ENCODE data around the gene ARPC5L. TPM values are rescaled to one million over a fixed set of nuclear protein-coding genes. Genes with fewer than 3 reads are reported as not detected.

ARPC5L gene
- total RNA-seq, 2 donors from 2014 or later: 14.5 to 21.8 TPM

DNA sequence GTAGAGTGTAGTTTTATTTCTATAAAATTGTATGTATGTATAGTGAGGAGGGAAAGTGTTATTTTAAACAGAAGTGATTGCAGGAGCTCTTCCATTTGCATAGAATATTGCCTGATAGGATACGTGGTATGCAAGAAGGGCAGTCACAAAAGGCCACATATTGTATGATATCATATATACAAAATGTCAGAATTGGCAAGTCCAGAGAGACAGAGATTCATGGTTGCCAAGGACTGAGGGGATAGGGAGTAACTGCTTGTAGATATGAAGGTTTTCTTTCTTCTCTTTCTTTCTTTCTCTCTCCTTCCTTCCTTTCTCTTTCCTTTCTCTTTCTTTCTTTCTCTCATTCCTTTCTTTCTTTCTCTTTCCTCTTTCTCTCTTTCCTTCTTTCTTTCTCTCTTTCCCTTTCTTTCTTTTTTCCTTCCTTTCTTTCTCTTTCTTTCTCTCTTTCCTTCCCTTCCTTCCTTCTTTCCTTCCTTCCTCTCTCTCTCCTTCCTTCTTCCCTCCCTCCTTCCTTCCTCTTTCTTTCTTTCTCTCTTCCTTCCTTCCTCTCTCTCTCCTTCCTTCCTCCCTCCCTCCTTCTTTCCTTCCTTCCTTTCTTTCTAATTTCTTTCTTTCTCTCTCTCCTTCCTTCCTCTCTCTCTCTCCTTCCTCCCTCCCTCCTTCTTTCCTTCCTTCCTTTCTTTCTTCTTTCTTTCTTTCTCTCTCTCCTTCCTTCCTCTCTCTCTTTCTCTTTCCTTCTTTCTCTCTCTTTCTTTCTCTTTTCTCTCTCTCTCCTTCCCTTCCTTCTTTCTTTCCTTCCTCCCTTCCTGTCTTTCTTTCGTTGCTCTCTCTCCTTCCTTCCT is 33.2 kb upstream of the ARPC5L start:
- Histone ChIP-seq H3K9me3 (no peaks in the 10 kb centered on the region), H3K4me3 (no peak overlapping the region), H3K27ac (no peak overlapping the region), H3K36me3 (replicated peaks in 1 of 2; ENCODE audit: insufficient read depth in 1 of 2, low read depth in 2 of 2) (no peaks in the 10 kb centered on the region), H3K4me1 (peaks cover 22% of the 10 kb centered on the region), H3K27me3 (no peaks in the 10 kb centered on the region)
- TF ChIP-seq CTCF (IDR thresholded peaks at IDR 0.05) (no peak), POLR2A (IDR thresholded peaks at IDR 0.05) (no peak)
- no peak for DNase-seq
- 53 to 65% methylated on average over 2 of the region's 2 CpGs for WGBS, 2 donors
- ATAC-seq: no peak
- intact Hi-C loops (cut with DNase I): no loop called here

- intact Hi-C loops (cut with DNase I): no loop called here
- Histone ChIP-seq H3K4me3 (no peak overlapping the region), H3K9me3 (no peaks in the 10 kb centered on the region), H3K27me3 (no peaks in the 10 kb centered on the region), H3K36me3 (replicated peaks in 1 of 2; ENCODE audit: insufficient read depth in 1 of 2, low read depth in 2 of 2) (no peaks in the 10 kb centered on the region), H3K27ac (no peak overlapping the region), H3K4me1 (peaks cover 23% of the 10 kb centered on the region)
- no peak for TF ChIP-seq POLR2A (IDR thresholded peaks at IDR 0.05)
- TF ChIP-seq CTCF (IDR thresholded peaks at IDR 0.05): no peak
- 67 to 73% methylated on average over 5 of the region's 5 CpGs for WGBS, 2 donors
- no peak for ATAC-seq
- DNase-seq: no peak
Measured at GRCh38 chr9:124829334-124829669, 32.6 kb upstream of the ARPC5L start.

DNA sequence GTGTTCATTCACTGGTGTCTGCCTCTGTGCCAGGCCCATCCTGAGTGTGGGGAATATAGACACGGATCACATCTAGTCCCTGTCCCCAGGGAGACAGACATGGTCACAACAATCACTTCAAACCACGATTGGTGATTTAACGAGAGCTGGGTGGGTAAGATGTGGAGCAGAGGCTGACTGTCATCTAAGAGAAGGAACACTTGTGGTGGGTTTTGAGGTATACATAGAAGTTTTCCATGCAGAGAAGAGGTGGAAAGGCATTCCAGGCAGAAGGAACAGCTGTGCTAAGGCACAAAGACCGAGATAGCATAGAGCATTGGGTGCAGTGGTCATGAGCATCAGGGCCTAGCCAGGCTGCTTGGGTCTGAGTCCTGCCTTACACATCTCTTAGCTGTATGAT is 31.3 kb upstream of the ARPC5L start:
- no peak for DNase-seq
- Histone ChIP-seq H3K27ac (no peak overlapping the region), H3K36me3 (replicated peaks in 1 of 2; ENCODE audit: insufficient read depth in 1 of 2, low read depth in 2 of 2) (no peaks in the 10 kb centered on the region), H3K9me3 (no peaks in the 10 kb centered on the region), H3K4me3 (no peak overlapping the region), H3K27me3 (no peaks in the 10 kb centered on the region), H3K4me1 (peaks cover 36% of the 10 kb centered on the region)
- intact Hi-C loops (cut with DNase I): no loop called here
- 71 to 72% methylated on average over 4 of the region's 4 CpGs for WGBS, 2 donors
- TF ChIP-seq CTCF (IDR thresholded peaks at IDR 0.05) (no peak), POLR2A (IDR thresholded peaks at IDR 0.05) (no peak)
- ATAC-seq: no peak

GRCh38 chr9:124831642-124832364 is 30.1 kb upstream of the ARPC5L start:
- no peak overlapping the region for H3K4me3 ChIP-seq

More at GRCh38 chr9:124831642-124832364, 30.1 kb upstream of the ARPC5L start:
- ATAC-seq (peak; percentile 85), DNase-seq (peak; percentile 72 to 84 (median 81))
- Histone ChIP-seq H3K27ac (peak overlapping the region in 3 of 4 donors; percentile 41 to 72 (median 56)), H3K9me3 (no peaks in the 10 kb centered on the region), H3K4me1 (peaks cover 43% of the 10 kb centered on the region), H3K27me3 (no peaks in the 10 kb centered on the region), H3K36me3 (replicated peaks in 1 of 2; ENCODE audit: insufficient read depth in 1 of 2, low read depth in 2 of 2) (no peaks in the 10 kb centered on the region)
- 44 to 53% methylated on average over 6 to 9 of the region's 9 CpGs for WGBS, 2 donors
- intact Hi-C loops (cut with DNase I): no loop called here
- no peak for TF ChIP-seq POLR2A (IDR thresholded peaks at IDR 0.05)
- no peak for TF ChIP-seq CTCF (IDR thresholded peaks at IDR 0.05)
